ENCODE measurements around the gene NLGN1.
A peak's percentile ranks its signal among the peaks of the same experiment; 100 is the strongest.

The NLGN1 gene

DNA sequence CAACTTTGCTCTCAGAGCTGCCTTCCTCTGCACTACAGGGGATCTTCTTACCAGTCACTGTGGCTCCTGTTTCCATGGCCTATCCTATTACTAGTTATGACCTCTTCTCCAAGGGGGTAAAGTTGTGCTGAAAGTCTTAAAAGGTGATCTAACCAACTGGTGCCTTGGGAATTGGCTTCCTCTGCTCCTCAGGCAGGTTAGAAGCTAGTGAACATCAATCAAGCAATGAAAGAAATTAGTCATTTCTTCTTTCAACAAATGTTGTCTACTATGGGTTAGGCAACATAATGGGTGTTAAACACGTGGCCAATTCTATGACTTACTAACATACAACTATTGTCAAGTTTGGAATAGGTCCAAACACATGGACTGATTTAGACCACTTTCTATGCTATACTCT is 890.2 kb downstream of the NLGN1 start:
- Mint-ChIP-seq H3K4me3 (no peak overlapping the region), H3K27me3 (no peaks in the 10 kb centered on the region), H3K27ac (no peak overlapping the region), H3K4me1 (no peaks in the 10 kb centered on the region), H3K9me3 (peaks cover 0 to 4% of the 10 kb centered on the region in 2 donors)
- ATAC-seq (no peak), DNase-seq (no peak)

DNA sequence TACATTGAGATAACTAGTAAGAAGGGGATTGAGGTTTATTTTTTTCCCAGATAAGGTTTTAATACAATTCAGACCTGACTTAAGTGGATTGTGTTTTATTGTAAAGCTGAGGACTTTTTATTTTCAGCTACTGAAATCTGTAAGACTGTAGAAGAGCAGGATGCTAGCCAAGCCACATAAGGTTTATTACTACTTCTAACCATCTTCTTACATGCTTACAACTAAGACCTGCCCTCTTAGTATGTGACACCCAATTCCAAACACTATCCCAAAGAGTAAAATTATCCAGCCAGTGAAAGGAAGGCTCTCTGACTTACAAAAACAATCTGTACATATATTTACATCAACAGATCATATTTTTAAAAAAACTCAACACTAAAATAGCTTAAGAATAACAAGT is 897.1 kb downstream of the NLGN1 start:
- H3K9me3 Mint-ChIP-seq: peaks cover 0 to 3% of the 10 kb centered on the region in 2 donors
- no peak for ATAC-seq
- no peak for DNase-seq
- H3K27me3 Mint-ChIP-seq: no peaks in the 10 kb centered on the region
- no peak overlapping the region for H3K27ac Mint-ChIP-seq
- H3K4me1 Mint-ChIP-seq: no peaks in the 10 kb centered on the region
- no peak overlapping the region for H3K4me3 Mint-ChIP-seq

DNA sequence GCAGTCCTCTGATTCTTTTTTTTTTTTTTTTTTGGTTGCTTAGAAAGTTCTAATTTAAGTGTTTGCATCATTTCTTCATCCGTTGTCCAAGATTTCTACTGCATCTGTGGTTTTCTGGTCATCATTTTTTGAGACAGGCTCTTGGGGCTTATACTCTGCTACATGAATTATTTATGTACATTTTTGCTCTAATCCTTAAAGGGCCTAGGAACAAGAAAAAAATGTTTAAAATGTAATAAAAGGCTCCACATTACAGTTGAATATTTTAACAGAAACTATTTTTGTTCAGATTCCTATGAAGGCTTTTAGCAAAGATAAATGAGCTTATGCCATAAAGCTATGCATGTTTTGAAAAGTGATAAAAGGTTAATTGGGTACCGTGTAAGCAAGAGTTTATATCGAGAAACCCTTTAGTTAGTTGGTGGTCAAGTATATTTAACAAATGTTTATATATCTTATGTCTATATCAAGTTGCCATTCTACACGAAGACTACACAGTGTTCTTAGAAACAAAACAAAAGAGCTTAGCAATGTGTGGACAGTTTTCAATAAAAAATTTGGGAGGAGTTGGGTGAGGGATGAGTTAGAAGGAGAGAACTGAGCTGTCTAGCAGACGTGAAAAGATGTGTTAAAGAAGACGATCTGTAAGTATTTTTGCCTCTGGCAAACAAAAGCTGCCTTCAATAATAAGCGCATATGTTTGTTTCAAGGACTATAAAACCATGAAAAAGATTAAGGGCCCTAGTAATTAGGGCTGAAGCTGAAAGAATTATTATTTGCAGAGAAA is 898.0 kb downstream of the NLGN1 start:
- no peak overlapping the region for H3K4me3 Mint-ChIP-seq
- H3K4me1 Mint-ChIP-seq: no peaks in the 10 kb centered on the region
- H3K27me3 Mint-ChIP-seq: no peaks in the 10 kb centered on the region
- ATAC-seq: no peak
- peaks cover 0 to 3% of the 10 kb centered on the region in 2 donors for H3K9me3 Mint-ChIP-seq
- H3K27ac Mint-ChIP-seq: no peak overlapping the region
- no peak for DNase-seq

DNA sequence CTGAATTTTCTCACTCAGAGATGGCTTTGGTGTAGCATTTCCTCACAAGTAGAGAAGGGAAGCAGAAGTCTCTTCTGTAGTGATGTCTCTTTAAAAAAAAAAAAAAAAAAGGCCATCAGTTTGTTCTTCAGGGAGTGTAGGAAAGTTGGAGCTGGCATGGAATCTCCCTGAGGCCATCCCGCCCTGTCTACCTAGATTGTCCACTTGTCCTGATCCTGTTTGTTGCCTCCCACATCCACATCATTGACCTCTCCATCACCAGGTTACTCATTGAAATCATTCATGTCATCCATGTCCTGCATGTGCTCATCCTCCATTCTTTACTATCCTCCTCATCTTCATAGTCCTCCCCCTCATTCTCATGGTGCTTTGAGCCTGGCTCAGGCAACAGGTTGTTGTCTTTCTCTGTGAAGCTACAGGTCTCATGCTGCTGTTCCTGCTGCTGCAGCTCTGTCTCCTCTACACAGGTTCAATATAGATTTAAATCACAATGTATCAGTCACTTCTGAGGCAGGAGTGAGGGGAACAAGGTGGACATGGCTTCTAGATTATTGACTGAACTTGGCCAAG is 905.3 kb downstream of the NLGN1 start:
- no peak overlapping the region for H3K27ac Mint-ChIP-seq
- DNase-seq: no peak
- no peak for ATAC-seq
- H3K4me1 Mint-ChIP-seq: no peaks in the 10 kb centered on the region
- H3K4me3 Mint-ChIP-seq: no peak overlapping the region
- H3K9me3 Mint-ChIP-seq: peaks cover 6 to 7% of the 10 kb centered on the region in 2 donors
- no peaks in the 10 kb centered on the region for H3K27me3 Mint-ChIP-seq

DNA sequence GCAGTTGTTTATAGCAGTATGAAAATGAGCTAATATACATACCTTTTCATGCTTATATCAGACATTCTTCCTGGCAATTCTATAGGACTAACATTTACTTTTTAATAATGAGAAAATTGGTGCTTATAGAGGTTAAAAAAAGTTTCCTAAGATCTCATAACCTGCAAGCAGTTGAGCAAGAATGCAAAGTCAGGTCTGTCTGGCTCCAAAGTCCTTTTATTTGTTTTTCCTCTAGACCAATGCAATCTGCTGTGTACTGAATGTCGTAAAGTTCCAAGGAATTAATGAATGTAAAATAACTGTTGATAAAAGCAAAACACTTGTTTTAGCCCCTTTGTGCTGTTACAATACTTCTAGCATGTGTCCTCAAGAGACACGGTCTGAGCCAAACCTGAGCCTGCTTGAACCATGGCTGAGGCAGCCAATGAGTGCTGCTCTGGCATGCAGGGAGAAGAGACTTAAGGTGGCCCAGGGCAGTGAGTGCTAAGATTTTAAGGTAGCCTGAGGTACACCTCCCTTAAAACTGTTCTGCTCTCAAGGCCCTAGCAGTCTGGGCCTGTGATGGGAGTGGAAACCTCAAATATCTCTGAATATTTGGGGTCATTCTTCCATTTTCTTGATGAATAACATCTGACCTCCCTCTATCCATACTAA is 906.5 kb downstream of the NLGN1 start:
- no peaks in the 10 kb centered on the region for H3K27me3 Mint-ChIP-seq
- no peak for ATAC-seq
- H3K27ac Mint-ChIP-seq: no peak overlapping the region
- no peak for DNase-seq
- H3K4me1 Mint-ChIP-seq: no peaks in the 10 kb centered on the region
- peaks cover 7% of the 10 kb centered on the region in 2 donors for H3K9me3 Mint-ChIP-seq
- H3K4me3 Mint-ChIP-seq: no peak overlapping the region

DNA sequence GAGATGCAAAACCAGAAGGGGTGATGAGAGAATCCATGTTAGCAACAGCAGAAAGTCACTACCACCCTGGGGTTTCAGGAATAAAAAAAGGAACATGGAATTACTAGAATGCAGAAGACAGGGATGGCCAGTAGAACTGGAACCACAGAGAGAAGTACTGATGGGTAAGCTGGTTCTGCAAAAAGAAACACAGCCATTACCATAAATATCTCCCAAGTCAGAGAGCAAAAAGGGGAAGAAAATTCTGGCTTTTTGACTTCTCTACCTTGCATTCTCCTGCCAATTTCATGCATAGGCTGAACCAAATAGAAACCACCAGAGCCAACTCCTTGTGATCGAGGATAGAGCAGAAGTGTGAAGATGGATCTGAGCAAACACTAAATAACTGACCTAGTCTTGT is 911.2 kb downstream of the NLGN1 start:
- Mint-ChIP-seq H3K27ac (no peak overlapping the region), H3K9me3 (peaks cover 0 to 4% of the 10 kb centered on the region in 2 donors), H3K4me3 (no peak overlapping the region), H3K27me3 (no peaks in the 10 kb centered on the region), H3K4me1 (no peaks in the 10 kb centered on the region)
- ATAC-seq: no peak
- DNase-seq: no peak

DNA sequence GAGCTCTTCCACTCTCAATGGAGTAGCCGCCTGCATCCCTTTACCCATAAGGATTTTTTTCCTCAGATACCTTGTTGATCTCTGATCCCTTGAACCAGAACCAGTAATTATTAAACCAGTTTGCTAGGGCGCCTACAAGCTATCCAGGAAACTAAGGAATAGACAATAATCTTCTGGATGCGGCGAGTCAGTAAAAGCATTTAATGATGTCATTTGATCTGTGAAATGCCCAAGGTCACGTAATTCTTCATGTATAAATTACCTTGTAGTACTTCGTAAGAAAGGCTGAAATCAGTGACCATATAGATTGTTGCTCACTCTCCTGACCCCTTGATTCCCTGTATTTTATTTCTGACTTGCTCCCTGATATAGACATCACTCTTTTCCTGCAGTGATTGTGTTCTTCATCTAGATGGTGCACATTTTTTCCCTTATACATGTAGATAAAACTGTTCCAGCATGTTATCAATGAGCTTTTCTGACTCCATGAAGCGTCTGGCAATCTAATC is 913.0 kb downstream of the NLGN1 start:
- peaks cover 0 to 4% of the 10 kb centered on the region in 2 donors for H3K9me3 Mint-ChIP-seq
- no peak overlapping the region for H3K4me3 Mint-ChIP-seq
- no peak overlapping the region for H3K27ac Mint-ChIP-seq
- DNase-seq: no peak
- no peaks in the 10 kb centered on the region for H3K27me3 Mint-ChIP-seq
- H3K4me1 Mint-ChIP-seq: no peaks in the 10 kb centered on the region
- no peak for ATAC-seq

DNA sequence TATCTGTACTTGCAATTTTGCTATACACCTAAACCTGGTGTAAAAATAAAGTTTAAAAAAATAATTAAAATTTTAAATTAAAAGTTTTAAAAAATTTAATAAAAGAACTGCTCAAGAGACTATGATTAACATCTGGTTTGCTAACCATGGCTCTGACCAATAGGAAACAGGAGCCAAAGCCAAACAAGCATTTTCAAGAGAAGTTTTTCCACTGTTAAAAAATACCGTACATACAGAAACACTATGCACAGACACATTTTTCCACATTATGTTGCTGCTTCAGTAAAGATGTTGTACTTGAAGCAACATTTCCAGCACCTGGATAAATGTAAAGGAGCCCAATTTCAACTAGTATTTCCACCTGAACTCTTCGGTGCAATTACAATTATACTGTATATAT is 917.7 kb downstream of the NLGN1 start:
- no peak for DNase-seq
- no peak overlapping the region for H3K4me3 Mint-ChIP-seq
- H3K9me3 Mint-ChIP-seq: peaks cover 4 to 11% of the 10 kb centered on the region in 2 donors
- ATAC-seq: no peak
- no peak overlapping the region for H3K27ac Mint-ChIP-seq
- H3K4me1 Mint-ChIP-seq: no peaks in the 10 kb centered on the region
- H3K27me3 Mint-ChIP-seq: no peaks in the 10 kb centered on the region

DNA sequence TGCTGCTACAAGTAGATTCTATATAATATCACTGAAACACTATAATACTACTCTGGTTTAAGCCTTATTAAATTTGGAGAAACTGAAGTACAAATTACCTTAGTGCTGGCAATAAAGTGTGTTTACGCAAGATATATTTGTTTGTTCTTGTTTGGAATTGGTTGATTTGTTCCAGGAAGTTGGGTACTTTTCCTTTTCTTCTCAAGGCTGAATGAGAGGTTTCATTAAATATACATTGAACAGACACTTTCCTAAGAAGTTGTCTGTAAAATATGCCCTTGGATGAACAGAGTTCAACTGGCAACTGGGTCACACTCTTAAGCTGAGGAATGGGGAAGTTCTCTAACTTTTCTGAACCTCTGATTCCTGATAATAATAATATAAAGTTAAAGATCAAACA is 919.5 kb downstream of the NLGN1 start:
- no peak for DNase-seq
- no peak overlapping the region for H3K4me3 Mint-ChIP-seq
- no peak overlapping the region for H3K27ac Mint-ChIP-seq
- H3K4me1 Mint-ChIP-seq: no peaks in the 10 kb centered on the region
- no peak for ATAC-seq
- H3K9me3 Mint-ChIP-seq: peaks cover 18 to 19% of the 10 kb centered on the region in 2 donors
- no peaks in the 10 kb centered on the region for H3K27me3 Mint-ChIP-seq

DNA sequence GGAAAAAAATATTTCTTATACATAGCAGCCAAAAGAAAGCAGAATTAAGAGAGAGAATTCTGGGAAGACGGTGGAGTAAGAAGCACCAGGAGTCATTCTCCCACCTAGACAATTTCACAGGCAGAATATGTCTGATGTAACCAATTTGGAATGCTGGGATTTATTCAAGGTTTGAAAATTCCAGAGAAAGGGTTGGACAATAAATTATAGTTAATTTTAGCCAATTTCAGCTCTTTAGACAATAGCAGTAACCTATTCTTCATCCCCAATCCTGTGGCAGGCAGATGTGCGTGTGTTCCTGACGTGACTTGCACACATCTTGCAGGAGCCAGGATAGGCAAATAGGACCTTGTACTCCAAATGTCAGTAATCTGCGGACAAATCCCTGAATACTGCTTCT is 920.6 kb downstream of the NLGN1 start:
- Mint-ChIP-seq H3K27ac (no peak overlapping the region), H3K27me3 (no peaks in the 10 kb centered on the region), H3K4me3 (no peak overlapping the region), H3K4me1 (no peaks in the 10 kb centered on the region), H3K9me3 (peaks cover 19% of the 10 kb centered on the region in 2 donors)
- DNase-seq (no peak), ATAC-seq (no peak)

DNA sequence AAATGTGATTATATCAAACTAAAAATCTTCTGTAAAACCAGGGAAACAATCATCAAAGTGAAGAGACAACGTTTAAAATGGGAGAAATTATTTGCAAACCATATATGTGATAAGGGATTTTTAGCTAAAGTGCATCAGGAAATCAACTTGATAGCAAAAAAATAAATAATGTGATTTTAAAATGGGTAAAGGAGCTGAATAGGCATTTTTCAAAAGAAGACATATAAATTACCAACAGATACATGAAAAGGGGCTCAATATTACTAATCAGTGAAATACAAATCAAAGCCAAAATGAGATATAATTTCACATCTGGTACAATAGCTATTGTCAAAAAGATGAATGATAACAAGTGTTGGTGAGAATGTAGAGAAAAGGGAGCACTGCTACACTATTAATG is 924.0 kb downstream of the NLGN1 start:
- peaks cover 19% of the 10 kb centered on the region in 2 donors for H3K9me3 Mint-ChIP-seq
- H3K27me3 Mint-ChIP-seq: no peaks in the 10 kb centered on the region
- DNase-seq: no peak
- ATAC-seq: no peak
- no peak overlapping the region for H3K4me3 Mint-ChIP-seq
- no peak overlapping the region for H3K27ac Mint-ChIP-seq
- no peaks in the 10 kb centered on the region for H3K4me1 Mint-ChIP-seq

DNA sequence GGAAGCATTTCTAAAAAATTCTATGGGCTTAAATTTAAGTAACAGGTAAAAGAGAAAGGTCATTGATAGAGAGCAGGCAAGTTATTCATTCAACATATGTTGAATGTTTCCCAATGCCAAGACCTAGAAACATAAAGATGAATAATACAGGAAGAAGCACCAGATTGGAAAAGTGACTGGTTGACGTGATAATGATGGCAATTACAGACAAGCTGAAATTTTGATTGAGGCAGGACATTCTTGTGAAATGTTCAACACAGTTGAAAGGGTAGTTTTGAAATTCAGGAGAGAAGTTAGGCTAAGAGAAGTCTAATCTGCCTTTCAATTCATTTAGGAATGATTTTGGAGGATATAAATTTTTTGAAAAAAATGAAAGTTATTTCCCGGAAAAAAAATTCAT is 925.2 kb downstream of the NLGN1 start:
- H3K4me3 Mint-ChIP-seq: no peak overlapping the region
- no peak for ATAC-seq
- H3K27me3 Mint-ChIP-seq: no peaks in the 10 kb centered on the region
- H3K27ac Mint-ChIP-seq: no peak overlapping the region
- no peaks in the 10 kb centered on the region for H3K4me1 Mint-ChIP-seq
- DNase-seq: no peak
- H3K9me3 Mint-ChIP-seq: peaks cover 19% of the 10 kb centered on the region in 2 donors

DNA sequence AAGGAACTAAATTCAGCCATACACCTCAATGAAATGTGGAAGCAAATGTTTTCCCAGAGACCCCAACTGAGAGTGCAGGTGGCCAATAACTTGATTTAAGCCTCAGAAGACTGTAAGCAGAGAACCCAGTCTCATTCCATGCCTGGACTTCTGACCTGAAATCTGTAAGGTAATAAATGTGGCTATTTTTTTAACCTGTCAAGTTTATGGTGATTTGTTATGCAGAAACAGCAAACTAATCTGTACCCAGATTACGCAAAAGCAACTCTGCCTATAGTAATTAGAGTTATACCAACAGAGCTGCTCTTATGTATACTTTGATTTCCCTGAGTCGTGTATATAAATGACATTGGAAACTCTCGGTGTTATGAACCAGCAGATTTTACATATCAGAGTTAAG is 927.6 kb downstream of the NLGN1 start:
- Mint-ChIP-seq H3K4me3 (no peak overlapping the region), H3K4me1 (no peaks in the 10 kb centered on the region), H3K27ac (no peak overlapping the region), H3K27me3 (no peaks in the 10 kb centered on the region), H3K9me3 (peaks cover 15 to 25% of the 10 kb centered on the region in 2 donors)
- DNase-seq: no peak
- ATAC-seq: no peak

DNA sequence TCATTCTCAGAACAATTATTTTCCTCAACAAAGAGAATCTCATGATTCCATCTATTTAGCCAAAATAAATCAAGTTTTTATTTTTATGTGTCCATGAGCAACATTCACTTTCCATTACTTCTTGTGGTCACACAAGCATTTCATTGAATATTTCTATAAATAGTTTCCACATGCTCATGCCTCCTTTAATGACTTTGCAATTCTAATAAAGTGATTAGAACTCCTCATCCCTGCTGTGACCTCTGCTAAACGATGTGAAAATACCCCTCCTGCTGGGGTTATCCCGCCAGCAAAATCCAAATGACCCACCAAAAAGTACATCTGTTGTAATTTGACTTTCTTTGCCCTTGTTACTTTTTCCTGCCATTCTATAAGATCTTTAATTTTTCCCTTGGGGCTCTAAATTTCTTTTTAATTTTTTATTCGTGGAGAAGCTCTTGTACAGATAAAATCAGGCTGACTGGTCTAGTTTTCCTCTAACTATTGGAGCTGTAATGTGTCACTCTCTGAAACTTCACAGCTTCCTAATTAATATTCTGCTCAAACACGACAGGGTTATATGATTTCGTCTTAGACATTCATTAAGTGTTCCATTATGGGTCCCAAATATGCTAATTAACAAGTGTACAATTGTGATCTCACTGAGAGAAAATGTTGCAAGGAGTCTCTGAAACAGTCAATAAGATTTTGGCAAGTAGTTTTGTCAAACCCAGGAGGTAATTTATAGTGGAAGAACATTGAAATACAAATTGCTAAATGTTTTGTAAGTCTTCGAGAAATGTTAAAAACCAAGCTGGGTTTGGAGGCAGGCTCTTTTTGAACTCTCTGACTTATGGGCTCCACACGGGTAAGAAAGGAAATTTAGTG is 928.5 kb downstream of the NLGN1 start:
- DNase-seq (no peak), ATAC-seq (no peak)
- peaks cover 11 to 23% of the 10 kb centered on the region in 2 donors for H3K9me3 Mint-ChIP-seq
- no peaks in the 10 kb centered on the region for H3K27me3 Mint-ChIP-seq
- no peak overlapping the region for H3K4me3 Mint-ChIP-seq
- no peak overlapping the region for H3K27ac Mint-ChIP-seq
- H3K4me1 Mint-ChIP-seq: no peaks in the 10 kb centered on the region

DNA sequence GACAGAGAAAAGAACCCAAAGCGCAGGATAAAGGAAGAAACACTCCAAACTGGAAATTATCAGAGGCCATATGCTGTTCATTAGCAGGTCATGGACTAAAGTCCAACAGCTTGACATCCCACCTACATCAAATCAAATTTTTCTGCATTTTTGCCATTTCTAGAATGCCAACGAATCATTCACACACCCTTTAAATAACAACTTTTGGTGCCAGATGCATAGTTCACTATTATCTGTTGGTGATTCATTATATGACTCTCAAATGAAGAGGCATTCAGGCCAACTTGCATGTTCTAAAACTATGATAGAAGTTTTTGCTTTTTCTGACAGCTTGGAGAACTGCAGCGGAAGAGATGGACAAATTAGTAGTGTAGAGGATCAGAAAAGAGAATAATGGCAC is 931.8 kb downstream of the NLGN1 start:
- peak overlapping the region in 1 of 2 donors; percentile 36 for H3K27ac Mint-ChIP-seq
- no peak overlapping the region for H3K4me3 Mint-ChIP-seq
- no peak for DNase-seq
- H3K4me1 Mint-ChIP-seq: no peaks in the 10 kb centered on the region
- H3K9me3 Mint-ChIP-seq: peaks cover 8 to 17% of the 10 kb centered on the region in 2 donors
- no peak for ATAC-seq
- H3K27me3 Mint-ChIP-seq: no peaks in the 10 kb centered on the region

All from stimulated activated naive CD8-positive, alpha-beta T cell treated with anti-CD3 and anti-CD28 coated beads, Interleukin-15, amount 100 ng/mL, for 72 hours (primary cell).